HTR-8/SVneo (cell line): ENCODE measurements around the gene TARM1.
"Not testable (repeated sequence)": the region's sequence is repeated elsewhere in the genome, so short reads cannot be mapped to it uniquely, and the experiment has no call there.

ENCODE experiments used
- DNase-seq: peaks from one replicate; pipeline ENCODE4 v3.0.0; 2011; ENCODE audit warnings: low spot score, mixed read lengths; ENCODE audit not compliant: insufficient read length
- FAIRE-seq: peaks from 2 replicates; lab custom pipeline; 2011; peaks lifted over from hg19 to GRCh38; lab: Jason Lieb, UNC

TARM1 gene

DNA sequence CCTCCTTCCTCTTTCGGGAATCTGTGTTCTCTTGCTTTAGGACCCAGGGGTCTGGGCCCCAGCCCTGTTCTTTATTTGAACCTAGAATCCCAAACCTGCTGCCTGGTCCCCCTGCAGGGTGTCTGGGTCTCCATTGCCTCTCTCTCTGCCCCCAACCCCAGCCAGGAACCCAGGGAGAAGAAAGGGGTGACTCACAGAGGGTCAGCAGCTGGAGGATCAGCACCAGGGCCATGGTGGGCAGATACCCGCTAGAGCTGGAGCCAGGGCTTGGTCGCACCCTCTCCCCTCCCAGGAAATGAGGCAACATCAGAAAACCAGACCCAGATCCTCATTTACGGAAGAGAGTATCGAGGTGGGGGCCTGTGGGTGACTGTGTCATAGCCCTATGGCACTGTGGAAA, 19.4 kb upstream of the TARM1 start, which contains the start of gene OSCAR:
Gene OSCAR (minus strand): TSS at position 243 of the 400 bp plus-strand sequence. CDS start 11 bp downstream, at position 232.
- no peak for FAIRE-seq
- DNase-seq = no peak

GRCh38 chr19:54099903-54100255, 18.7 kb upstream of the TARM1 start:
- FAIRE-seq, DNase-seq: not testable (repeated sequence)

DNA sequence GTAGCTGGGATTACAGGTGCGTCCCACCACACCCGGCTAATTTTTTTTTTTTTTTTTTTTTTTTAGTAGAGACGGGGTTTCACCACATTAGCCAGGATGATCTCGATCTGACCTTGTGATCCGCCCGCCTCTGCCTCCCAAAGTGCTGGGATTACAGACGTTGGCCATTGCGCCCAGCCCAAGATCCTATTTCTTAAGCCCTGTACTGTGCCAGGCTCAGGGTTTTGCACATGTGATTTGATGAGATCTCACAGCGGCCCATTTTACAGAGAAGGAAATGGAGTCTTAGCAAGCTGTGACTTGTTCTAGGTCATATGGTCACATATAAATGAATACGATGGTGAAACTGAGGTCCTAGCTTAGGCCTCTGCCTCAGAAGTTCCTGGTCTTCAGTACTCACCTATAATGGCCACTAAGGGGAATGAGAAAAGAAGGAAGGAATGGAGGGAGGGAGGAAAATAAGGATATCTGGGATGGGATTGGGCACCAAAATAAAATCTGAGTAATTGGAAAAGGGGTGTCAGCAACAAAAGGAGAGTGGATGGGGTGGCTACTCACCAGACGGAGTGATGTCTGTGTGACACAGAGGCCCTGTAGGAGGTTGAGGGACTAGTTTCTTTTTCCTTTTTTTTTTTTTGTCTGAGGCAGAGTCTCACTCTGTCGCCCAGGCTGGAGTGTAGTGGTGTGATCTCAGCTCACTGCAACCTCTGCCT, 18.2 kb upstream of the TARM1 start:
- no peak for FAIRE-seq
- no peak for DNase-seq

- FAIRE-seq (no peak), DNase-seq (no peak)
Measured at GRCh38 chr19:54096617-54097106, 15.5 kb upstream of the TARM1 start.

GRCh38 chr19:54095859-54096616, 14.9 kb upstream of the TARM1 start:
- DNase-seq, FAIRE-seq: not testable (repeated sequence)

DNA sequence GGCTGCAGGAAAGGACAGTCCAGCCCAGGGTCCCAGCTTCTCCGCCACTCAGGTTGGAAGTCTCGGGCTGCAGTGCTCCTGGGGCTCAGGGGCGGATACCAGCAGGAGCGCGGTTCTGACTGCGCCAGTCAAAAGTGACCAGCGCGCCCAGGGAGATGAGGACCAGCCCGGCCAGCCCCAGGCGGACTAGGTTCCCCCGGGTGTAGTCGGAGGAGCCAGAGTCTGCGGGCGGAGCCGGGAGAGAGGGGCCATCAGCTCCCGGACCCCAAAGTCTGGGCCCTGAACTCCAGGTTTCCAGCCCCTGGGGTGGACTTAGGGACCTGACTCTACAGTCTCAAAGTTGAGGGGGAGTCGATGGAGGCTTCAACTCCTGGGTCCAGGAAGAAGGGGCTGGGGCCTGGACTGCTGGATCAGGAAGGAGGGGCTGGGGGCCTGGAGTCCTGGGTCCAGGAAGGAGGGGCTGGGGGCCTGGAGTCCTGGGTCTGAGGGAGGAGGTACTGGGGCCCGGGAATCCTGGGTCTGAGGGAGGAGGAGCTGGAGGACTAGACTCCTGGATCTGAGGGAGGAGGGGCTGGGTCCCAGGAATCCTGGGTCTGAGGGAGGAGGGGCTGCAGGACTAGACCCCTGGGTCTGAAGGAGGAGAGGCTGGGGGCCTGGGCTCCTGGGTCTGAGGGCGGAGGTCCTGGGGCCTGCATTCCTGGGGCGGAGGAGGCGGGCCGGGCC, 14.1 kb upstream of the TARM1 start:
- DNase-seq (no peak), FAIRE-seq (no peak)

DNA sequence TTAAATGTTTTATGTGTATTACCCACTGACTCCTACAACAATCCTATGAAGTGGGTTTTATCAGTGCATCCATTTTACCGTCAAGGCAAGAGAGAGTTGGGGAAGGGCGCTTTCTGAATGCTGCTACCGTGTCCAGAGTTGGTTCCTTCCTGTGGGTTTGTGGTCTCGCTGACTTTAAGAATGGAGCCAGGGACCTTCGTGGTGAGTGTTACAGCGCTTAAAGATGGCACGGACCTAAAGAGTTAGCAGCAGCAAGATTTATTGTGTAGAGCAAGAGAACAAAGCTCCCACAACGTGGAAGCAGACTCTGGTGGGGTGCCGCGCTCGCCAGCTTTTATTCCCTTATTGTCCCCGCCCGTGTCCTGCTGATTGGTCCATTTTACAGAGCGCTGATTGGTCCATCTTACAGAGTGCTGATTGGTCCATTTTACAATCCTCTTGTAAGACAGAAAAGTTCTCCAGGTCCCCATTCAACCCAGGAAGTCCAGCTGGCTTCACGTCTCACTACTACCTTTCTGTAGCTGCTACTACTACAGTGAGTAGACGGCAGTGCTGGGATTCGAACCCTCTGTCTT, 13.3 kb upstream of the TARM1 start:
- FAIRE-seq (no peak), DNase-seq (no peak)

GRCh38 chr19:54084410-54084809, 3.2 kb upstream of the TARM1 start:
- FAIRE-seq = no peak
- DNase-seq = no peak

- DNase-seq (no peak), FAIRE-seq (no peak)
Measured at GRCh38 chr19:54077334-54077733, 3.8 kb downstream of the TARM1 start.

- FAIRE-seq (no peak), DNase-seq (no peak)
Measured at GRCh38 chr19:54074851-54075250, 6.3 kb downstream of the TARM1 start.

GRCh38 chr19:54073829-54074228, 7.3 kb downstream of the TARM1 start:
- FAIRE-seq (no peak), DNase-seq (no peak)

- no peak for FAIRE-seq
- no peak for DNase-seq
Measured at GRCh38 chr19:54069470-54069869, 11.7 kb downstream of the TARM1 start.

DNA sequence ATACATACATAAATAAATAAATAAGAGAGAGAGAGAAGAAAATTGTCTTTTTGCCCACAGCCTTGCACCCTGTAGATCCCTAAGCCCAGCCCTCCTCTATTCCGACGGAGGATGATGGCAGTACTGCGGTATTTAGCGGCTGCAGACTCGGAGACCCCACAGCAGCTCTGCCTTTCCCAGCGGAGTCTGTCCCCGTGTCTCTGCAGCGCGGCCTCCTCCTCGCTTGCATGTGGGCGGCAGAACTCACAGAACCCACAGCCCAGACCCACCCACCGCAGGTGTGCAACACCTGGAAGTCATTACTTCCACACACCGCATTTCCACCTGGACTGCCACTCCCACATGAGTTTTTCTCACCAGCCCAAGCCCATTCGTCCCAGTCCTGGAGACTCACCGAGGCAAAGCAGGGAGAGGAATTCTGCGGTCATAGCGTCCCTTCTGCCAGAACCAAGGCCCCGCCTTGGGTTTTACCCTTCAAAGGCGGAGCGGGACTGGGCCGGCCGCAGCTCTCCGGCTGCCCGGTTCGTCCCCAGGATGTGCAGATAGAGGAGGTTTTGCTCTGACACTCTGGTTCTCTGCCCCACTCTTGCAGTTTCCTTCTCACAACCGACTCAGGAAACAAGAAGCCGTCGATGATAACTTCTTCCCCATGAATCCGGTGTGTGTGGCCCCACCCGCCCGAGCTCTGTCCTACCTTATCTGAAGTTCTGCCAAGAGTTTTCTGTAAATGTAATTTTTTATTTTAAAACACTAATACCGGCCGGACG, 17.6 kb downstream of the TARM1 start, which contains the start of gene VSTM1:
Gene VSTM1 (minus strand): TSS at position 548 of the 767 bp plus-strand sequence. CDS start 120 bp downstream, at position 428.
- no peak for FAIRE-seq
- DNase-seq = no peak

GRCh38 chr19:54062643-54063042, 18.5 kb downstream of the TARM1 start:
- DNase-seq (no peak), FAIRE-seq (no peak)

DNA sequence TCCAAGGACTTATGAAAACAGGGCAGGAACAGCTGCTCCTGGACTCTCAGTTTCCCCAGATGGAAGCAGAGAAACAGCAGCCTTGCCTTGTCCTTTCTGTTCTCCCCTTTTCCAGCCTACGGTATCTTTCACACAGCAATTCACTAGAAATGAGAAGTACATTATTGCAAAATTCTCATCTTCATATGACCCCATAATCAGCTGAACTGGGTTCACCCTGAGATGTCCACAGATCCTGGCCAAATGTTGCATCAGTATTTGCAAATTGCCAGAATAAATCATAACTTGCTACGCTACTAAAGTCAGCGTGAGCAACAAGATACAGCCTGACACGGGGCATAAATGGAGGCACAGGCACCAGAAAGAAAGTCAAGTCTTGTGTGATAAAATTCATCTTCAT, 33.5 kb downstream of the TARM1 start:
- DNase-seq = no peak
- FAIRE-seq = no peak

DNA sequence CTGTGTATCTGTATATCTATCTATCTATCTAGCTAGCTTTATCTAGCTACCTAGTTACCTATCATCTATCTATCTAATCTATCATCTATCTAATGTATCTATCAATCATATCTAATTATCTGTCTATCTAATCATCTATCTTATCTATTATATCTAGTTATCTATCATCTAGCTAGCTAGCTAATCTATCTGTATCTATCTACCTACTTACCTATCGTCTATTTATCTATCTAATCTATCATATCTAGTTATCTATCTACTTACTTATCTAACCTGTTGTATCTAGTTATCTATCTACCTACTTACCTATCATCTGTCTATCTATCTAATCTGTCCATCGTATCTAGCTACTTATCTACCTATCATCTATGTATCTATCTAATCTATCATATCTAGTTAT, 35.4 kb downstream of the TARM1 start:
- FAIRE-seq (no peak), DNase-seq (no peak)

DNA sequence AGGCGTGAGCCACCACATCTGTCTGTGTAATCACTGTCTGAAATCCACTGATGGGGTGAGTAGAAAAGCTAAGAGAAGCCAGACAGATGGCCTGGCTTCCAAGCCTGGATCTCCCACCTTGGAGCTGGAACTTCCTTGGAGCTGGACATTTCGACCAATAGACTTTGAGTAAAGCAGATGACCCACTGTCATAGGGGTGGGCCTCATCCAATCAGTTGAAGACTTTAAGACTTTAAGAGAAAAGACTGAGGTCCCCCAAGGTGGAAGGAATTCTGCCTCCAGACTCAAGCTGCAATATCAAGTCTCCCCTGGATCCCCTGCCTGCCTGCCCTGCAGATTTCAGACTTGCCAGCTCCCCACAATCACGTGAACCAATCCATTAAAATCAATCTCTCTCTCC, 38.2 kb downstream of the TARM1 start:
- DNase-seq = no peak
- FAIRE-seq = no peak

DNA sequence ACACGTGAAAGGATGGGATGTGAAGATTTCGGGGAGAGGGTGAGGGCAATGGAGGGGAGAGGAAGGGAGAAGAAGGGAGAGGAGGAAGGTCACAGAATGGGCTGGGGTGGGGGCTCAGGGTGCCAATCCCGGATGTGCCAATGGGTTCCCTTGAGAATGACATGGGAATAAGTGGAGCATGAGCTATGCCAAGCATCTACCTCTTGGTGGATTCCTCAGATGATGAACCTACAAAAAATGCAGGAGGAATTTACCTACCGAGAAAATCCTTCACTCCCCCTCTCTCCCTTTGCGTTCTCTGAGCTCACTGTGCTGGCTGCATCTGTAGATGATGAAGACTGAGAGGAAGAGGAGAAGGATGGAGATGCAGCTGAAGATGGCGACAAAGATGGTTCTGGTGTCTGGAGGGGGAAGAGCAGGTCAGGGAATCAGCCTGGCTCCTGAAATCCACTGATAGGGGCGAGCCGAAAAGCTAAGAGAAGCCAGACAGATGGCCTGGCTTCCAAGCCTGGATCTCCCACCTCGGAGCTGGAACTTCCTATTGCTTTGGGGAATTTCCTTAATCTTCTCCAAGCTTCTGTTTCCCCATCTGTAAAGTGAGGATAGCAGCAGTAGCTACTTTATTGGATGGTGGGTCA, 39.1 kb downstream of the TARM1 start:
- DNase-seq = peak; percentile 19
- FAIRE-seq = peak; percentile 26

- FAIRE-seq = no peak
- DNase-seq = no peak
Measured at GRCh38 chr19:54040003-54040402, 41.2 kb downstream of the TARM1 start.
